ENCODE results near the gene UCN.

Gene UCN

GRCh38 chr2:27263287-27264252 is 44.7 kb downstream of the UCN start (continued):
- TF ChIP-seq, protein P1, sequence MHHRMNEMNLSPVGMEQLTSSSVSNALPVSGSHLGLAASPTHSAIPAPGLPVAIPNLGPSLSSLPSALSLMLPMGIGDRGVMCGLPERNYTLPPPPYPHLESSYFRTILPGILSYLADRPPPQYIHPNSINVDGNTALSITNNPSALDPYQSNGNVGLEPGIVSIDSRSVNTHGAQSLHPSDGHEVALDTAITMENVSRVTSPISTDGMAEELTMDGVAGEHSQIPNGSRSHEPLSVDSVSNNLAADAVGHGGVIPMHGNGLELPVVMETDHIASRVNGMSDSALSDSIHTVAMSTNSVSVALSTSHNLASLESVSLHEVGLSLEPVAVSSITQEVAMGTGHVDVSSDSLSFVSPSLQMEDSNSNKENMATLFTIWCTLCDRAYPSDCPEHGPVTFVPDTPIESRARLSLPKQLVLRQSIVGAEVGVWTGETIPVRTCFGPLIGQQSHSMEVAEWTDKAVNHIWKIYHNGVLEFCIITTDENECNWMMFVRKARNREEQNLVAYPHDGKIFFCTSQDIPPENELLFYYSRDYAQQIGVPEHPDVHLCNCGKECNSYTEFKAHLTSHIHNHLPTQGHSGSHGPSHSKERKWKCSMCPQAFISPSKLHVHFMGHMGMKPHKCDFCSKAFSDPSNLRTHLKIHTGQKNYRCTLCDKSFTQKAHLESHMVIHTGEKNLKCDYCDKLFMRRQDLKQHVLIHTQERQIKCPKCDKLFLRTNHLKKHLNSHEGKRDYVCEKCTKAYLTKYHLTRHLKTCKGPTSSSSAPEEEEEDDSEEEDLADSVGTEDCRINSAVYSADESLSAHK (tag by site-specific recombination; IDR thresholded peaks at IDR 0.05), result peak; percentile 10; the same call in 1 of the 2 replicates
- TF ChIP-seq ZNF23 (tag by site-specific recombination; IDR thresholded peaks at IDR 0.05; ENCODE audit: borderline replicate concordance) (no peak), PATZ1 (tag by site-specific recombination; IDR thresholded peaks at IDR 0.05) (peak; percentile 28; the same call in 1 of the 2 replicates), ZSCAN30 (tag by site-specific recombination; IDR thresholded peaks at IDR 0.05) (no peak), ZNF311 (tag by site-specific recombination; IDR thresholded peaks at IDR 0.05; ENCODE audit: borderline replicate concordance) (no peak), ZNF513 (tag by site-specific recombination; IDR thresholded peaks at IDR 0.05) (0 out of 2 replicates have a peak, but pooled peaks have one; percentile 16)

- Histone ChIP-seq H3K36me3 (ENCODE audit: control insufficient read depth in 2 of 2, insufficient read depth in 1 of 2, low read length in 2 of 2) (peaks cover 0 to 5% of the 10 kb centered on the region in 2 experiments; a peak in 1 of 3 replicates), H3K4me3 (ENCODE audit: low read depth, low read length) (peak within 1 kb of the TSS; percentile 50), H3K9me3 (ENCODE audit: control insufficient read depth, insufficient read depth, low read depth, low read length) (no peaks in the 10 kb centered on the region), H3K27ac (ENCODE audit: extremely low read depth, low read depth, low read length) (peak within 1 kb of the TSS; percentile 60; the same call in 1 of the 2 replicates), H3K4me1 (ENCODE audit: control insufficient read depth, insufficient read depth, low read length) (peaks cover 9% of the 10 kb centered on the region)
- ChIA-PET CTCF (interaction anchor here (0.7 to 6.2 kb wide), 6 partner anchors 12 to 148 kb away, joined by 3 to 96 read pairs (median 4); partner anchors contain the start of gene TRIM54), POLR2A (interaction anchor here (0.8 kb wide), 2 partner anchors 31 kb away, joined by 3 to 4 read pairs; no protein-coding TSS in a partner anchor)
- no peak for TF ChIP-seq ZNF146 (tag by site-specific recombination; IDR thresholded peaks at IDR 0.05)
- no peak for TF ChIP-seq ZSCAN23 (tag by site-specific recombination; IDR thresholded peaks at IDR 0.05)
- TF ChIP-seq ZNF548 (tag by site-specific recombination; IDR thresholded peaks at IDR 0.05), result no peak
- TF ChIP-seq IKZF3 (tag by site-specific recombination; IDR thresholded peaks at IDR 0.05), result no peak
- no peak for TF ChIP-seq BCL11A (tag by site-specific recombination; IDR thresholded peaks at IDR 0.05; ENCODE audit: low read depth)
- no peak for TF ChIP-seq ZBTB1 (tag by site-specific recombination; IDR thresholded peaks at IDR 0.05)
- no peak for TF ChIP-seq ZNF311 (tag by site-specific recombination; IDR thresholded peaks at IDR 0.05; ENCODE audit: borderline replicate concordance)
- no peak for TF ChIP-seq ZNF112 (tag by site-specific recombination; IDR thresholded peaks at IDR 0.05)
- TF ChIP-seq, protein P2, sequence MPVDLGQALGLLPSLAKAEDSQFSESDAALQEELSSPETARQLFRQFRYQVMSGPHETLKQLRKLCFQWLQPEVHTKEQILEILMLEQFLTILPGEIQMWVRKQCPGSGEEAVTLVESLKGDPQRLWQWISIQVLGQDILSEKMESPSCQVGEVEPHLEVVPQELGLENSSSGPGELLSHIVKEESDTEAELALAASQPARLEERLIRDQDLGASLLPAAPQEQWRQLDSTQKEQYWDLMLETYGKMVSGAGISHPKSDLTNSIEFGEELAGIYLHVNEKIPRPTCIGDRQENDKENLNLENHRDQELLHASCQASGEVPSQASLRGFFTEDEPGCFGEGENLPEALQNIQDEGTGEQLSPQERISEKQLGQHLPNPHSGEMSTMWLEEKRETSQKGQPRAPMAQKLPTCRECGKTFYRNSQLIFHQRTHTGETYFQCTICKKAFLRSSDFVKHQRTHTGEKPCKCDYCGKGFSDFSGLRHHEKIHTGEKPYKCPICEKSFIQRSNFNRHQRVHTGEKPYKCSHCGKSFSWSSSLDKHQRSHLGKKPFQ (tag by site-specific recombination; IDR thresholded peaks at IDR 0.05), result no peak
- TF ChIP-seq ZNF561 (tag by site-specific recombination; IDR thresholded peaks at IDR 0.05; ENCODE audit: borderline replicate concordance), result 0 out of 2 replicates have a peak, but pooled peaks have one; percentile 17
- TF ChIP-seq ZNF837 (tag by site-specific recombination; IDR thresholded peaks at IDR 0.05), result no peak
- no peak for TF ChIP-seq REPIN1 (tag by site-specific recombination; IDR thresholded peaks at IDR 0.05; ENCODE audit: low read depth)
- TF ChIP-seq ZNF366 (tag by site-specific recombination; conservative IDR thresholded peaks at IDR 0.05), result no peak
- no peak for TF ChIP-seq ZNF658 (tag by site-specific recombination; IDR thresholded peaks at IDR 0.05)
- TF ChIP-seq ZNF621 (tag by site-specific recombination; IDR thresholded peaks at IDR 0.05), result no peak
- peak; percentile 76 for TF ChIP-seq SP2 (tag by site-specific recombination; IDR thresholded peaks at IDR 0.05)
- no peak for TF ChIP-seq ZNF2 (tag by site-specific recombination; IDR thresholded peaks at IDR 0.05)
- no peak for TF ChIP-seq ZNF398 (tag by site-specific recombination; IDR thresholded peaks at IDR 0.05)
Measured at GRCh38 chr2:27262379-27263286, 45.6 kb downstream of the UCN start, which contains the start of gene SLC30A3. Gene SLC30A3, minus strand, starts transcription at chr2:27263047. Its CDS starts 141 bp downstream, at chr2:27262906.

All from HEK293 (cell line).